Measurements from ENCODE around the gene ZMYND10.

ZMYND10 gene

DNA sequence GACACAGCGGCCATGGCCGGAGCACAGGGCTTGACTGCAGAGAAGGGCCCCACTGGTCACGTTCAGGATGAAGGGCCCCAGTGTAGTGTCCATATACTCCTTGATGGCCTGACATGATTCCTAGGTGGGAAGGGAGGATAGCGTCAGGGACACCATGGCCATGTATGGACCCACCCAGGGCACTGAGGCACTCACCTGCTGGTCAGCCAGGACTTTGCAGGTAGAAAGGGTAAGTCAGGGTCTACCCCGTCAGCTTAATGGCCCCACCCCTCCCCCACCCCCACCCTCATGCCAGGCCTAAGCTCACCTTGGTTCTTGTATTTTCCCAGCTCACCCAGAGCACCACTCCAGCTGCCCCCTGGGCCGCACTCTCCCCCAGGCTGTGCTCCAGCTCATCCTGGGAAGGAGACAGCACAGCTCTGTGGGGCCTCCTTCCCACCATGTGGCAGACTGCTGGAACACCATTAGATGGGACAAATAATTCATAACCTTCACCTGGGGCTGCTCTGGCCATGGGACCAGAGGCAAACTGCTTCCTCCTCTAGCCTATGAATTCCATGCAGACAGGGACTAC is 44.8 kb downstream of the ZMYND10 start:
- no peak for DNase-seq

DNA sequence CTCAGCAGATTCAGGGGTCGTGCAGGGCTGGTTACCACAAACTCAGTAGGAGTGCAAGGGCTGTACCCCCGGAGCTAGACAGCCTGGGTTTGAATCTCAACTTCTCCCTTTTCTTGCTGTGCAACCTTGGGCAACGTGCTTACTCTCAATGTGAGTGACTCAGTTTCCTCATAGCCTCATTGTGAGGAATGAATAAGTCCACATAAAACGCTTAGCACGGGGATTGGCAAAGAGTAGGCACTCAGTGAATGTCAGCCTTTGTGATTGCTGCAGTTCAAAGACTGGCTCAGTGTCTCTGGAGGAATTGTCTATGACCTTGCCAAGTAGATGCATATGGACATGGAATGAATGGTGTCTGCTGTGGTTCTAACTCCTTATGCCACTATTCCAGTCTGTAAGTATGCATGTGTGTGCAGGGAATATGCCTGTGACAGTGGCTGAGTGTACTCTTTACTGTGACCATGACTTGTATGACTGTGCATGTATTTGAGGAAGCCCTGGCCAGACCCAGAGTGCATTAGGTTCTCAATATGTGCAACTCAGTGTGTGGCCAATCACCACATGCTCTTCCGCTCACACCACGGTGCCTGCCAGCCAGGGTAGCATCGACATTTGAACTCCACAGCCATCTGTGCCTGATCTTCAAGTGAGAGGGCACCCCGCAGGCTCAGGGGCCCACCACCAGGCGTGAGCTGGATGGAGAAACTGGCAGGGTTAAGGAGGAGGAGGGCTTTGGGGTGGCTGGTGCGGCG is 45.4 kb downstream of the ZMYND10 start:
- DNase-seq: peak; percentile 18

DNA sequence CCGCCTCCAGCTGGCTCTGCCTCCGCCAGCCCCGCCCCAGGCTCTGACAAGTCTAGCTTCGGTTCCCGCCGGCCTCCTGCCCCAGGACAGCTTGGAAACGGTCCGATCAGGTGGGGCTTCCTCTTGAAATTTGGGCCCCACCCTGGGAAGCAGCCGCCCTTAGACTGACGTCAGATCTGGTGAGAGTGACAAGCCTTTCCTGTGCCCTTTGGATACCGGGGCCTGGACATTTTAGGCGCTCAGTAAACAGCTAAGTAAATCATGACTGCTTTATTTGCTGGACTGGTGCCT is 45.9 kb downstream of the ZMYND10 start:
- DNase-seq: no peak

DNA sequence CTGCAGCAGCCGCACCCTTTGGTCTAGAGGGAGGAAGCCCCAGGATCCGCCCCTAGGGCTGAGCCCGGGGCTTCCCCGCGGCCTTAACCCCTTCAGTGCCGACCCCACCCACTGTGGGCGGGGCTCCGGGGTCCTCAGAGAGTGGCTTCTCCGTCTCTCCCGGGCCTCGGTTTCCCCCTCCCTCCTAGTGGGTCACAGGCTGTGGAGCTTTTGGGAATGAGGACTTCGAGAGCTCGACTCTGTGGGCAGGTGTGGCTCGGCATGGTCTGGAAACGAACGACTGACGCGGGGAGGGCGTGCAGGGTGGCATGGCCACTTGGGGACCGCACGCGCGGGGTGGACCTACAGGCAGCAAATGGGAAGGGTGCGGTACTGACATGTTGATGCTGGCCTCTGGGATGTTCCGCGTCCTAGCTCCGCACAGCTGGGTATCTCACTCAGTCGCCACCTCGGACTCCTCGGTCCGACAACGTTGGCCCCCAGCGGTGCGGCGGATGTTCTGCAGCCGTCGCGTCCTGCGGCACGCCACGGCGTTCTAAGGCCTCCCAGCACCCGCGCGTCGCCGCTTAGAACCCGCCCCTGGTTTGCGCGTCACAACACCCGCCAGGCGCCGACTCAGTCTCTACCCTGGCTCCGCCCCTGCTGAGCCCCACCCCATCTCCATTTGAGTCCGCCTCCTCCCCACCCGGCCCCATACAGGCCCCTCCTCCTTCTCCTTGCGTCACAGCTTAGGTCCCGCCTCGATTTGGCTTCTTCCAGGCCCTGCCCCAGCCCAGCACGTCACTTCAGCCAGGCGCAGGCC is 46.5 kb downstream of the ZMYND10 start, which contains the start of the genes HYAL3 and NAA80:
TSS of gene HYAL3 (minus strand) at position 570 of the 802 bp plus-strand sequence. CDS start 3,803 bp downstream, outside the sequence.
TSS of gene NAA80 (minus strand) at position 570 of the 802 bp plus-strand sequence. CDS start 1,942 bp downstream, outside the sequence.
- peak; percentile 96 for DNase-seq

DNA sequence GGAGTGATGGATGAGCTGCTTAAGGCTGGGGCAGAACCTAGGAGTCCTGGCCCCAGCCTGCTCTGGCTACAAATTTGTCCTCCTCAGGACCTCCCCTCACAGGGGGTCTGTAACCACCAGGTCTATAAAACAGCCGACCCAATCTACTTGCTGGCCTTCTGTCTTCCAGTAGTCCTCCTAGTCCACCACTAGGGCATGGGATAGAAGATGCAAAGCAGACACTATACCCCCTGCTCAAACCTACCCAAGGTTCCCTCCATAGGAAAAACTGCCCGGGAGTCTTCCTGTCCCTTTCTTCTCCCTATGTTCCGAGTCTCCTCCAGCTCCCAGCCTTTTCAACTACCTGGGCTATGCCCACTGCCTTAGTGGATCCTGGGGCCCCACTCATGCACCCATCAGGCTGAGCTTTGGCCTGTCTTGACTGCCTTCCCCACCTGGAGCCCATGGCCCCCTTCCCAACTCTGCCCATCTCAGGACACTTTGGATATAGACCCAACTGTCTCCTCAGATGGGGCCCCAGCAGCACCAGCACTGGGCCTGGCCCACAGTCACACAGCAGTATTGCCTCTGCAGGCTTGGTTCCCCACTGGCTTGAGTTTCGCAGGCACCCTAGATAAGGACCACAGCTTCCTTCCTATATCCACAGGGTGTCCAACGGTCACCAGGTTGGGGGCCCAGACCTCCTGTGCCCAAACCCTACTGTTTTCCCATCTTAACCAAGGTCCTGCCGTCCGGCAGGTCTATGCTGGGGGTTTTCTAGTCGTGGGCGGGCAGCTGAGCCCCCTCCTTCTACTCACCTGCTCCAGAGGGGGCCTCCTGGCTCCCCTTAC is 47.4 kb downstream of the ZMYND10 start:
- no peak for DNase-seq

DNA sequence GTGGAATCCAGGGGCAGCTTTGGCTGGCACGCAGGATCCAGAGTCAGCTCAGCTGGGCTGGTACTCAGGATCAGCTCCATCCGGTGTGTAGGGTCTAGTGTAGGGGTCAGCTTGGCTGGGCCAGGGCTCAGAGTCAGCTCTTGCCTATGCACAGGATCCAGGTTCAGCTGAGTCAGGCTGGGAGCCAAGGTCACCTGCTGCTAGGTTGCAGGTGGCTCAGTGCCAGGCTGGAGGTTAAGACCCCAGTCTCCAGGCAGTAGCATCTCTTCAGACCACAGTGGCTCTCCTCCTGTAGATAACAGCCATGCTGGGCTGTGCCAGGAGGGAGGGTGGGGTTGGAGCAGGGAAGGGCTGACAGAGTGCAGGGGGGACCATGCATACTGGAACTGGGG is 48.2 kb downstream of the ZMYND10 start:
- DNase-seq: no peak

DNA sequence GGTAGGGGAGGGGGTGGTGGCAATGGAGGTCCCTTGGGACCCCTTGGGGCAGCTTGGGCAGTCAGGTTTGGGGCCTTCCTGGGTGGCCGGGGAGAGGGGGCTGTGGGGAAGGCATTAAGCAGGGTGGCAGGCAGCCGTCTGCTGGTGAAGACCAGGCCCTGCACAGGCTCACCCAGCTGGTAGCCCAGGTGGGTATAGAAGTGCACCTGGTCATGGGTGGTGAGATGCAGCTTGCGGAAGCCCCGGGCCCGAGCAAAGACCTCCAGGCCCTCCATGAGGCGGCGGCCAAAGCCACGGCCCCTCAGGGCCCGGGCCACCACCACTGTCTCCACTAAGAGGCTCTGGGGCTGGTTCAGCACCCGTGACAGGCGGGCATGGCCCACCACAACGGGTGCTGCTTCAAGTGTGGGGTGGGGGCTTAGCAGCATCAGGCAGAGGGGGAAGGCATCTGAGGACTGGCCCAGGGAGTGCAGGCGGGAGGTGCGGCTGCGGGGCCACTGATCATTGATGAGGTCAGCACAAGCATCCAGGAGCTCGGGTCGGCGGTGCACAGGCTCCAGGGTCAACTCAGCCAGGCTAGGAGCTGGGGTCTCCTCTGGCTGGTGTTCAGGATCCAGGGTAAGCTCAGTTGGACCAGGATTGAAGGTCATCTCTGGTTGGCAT is 48.7 kb downstream of the ZMYND10 start:
- no peak for DNase-seq

DNA sequence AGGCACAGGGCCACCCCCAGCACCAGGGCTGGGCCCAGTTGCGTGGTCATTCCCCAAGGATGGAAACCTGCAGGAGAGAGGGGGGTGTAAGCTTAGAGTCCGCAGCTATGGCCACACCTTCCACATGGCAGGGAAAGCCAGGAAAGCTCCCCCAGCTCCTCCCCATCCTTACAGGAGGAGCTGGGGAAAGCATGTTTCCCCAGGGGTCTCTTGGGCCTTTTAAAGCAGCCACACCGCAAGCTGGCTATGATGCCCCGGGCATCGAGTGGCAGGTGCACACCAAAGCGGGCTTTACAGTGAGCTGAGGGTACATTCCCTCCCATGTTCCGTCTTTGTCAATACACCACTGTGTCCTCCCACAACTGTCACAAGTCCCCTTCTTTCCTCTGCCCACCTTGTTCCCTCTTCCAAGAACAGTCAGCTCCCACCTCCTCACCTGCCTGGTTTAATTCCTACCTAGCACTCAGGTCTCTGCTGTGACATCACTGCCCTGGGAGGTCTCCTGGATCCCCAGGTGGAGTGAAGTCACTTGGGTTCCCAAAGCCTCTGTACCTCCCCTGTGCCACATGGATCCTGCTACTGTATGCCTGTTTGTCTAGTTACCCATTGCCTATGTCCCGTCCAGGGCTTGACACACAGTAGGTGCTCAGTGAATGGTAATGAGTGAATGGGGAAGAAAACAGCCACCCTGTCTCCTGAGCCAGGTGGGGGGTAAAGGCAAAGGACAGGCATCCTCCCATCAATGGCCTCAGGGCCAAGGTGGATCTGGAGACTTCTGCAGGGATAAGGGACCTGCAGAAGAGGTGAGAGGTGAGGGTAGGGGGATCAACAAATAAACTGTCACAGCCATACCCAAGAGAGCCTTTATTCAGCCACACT is 49.7 kb downstream of the ZMYND10 start:
- no peak for DNase-seq

DNA sequence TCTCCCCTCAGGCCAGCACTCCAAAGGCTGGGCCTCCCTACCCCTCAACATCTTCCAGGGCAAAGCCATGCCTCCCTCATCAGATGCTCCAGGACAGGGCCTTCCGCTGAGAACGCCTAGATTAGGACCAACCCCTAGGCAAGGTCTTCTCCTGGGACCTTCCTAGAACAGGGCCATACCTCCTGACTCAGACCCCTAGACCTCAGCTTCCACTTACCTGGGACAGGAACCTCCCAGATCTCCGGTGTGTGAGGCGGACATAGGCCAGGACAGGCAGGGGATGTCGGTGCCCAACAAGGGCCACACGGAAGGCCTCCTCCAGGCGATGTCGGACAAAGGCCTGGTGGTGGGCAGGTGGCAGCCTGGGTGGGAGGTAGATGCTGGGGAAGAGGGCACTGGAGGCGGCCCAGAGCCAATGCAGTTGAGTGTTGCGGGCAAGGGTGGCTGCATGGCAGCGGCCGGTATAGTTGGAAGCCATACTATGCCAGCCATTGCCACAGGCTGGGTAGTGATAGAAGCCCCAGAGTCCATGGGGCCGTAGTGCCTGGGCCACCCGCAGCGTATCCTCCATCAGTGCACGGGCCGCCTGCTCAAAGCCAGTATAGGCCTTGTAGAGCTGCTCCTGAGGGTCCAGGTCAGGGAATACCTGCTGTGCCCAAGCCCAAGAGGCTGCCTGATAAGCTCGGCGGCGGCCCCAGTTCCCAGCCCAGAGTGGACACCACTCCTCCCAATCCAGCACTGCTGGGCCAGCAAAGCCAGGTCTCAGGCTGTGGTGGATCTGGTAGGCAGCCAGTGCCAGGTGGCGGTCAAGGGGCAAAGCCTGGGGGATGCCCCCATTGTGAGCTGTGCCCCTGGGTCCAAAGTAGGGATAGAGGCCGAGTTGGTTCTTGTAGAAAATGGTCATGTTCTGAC is 50.8 kb downstream of the ZMYND10 start:
- DNase-seq: no peak

DNA sequence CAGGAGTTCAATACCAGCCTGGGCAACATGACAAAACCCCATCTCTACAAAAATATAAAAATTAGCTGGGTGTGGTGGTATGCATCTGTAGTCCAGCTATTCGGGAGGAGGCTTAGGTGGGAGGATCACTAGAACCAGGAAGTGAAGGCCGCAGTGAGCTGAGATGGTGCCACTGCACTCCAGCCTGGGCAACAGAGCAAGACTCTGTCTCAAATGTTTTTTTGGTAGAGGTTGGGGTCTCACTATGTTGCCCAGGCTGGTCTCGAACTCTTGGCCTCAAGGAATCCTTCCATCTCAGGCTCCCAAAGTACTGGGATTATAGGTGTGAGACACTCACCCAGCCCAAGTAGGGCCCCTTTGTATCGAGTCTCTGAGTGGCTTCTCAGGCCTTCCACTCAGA is 51.4 kb downstream of the ZMYND10 start:
- DNase-seq: no peak

DNA sequence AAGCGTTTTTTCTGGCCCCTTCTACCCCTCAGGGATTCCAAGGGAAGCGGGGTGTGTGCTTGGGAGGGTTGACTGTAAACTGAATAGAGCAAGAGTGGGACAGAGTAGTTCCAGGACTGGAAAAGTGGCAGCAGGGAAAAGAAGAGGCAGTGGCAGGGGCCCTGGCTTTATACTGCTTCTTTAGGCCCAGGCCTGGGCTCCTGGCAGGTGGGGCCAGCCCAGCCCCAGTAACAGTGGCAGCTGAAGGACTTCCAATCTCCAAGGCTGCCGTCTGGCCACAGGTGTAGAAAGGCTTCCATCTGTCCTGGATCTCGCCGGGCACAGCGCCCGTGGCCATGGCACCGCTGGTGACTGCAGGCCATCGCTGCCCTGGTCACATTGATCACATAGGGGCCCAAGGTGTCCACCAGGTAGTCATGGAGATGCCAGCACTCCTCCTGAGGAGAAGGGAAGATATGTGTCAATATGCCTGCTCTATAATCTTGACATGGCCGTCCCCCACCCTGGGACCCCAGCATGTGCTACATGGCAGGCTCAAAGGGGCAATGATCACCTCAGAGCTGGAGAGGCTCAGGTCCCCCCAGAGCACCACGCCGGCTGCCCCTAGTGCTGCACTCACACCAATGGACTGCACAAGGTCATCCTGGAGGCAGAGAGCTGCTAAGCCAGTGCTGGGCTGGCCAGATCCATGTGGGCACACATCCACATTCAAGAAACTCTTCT is 52.3 kb downstream of the ZMYND10 start:
- no peak for DNase-seq

DNA sequence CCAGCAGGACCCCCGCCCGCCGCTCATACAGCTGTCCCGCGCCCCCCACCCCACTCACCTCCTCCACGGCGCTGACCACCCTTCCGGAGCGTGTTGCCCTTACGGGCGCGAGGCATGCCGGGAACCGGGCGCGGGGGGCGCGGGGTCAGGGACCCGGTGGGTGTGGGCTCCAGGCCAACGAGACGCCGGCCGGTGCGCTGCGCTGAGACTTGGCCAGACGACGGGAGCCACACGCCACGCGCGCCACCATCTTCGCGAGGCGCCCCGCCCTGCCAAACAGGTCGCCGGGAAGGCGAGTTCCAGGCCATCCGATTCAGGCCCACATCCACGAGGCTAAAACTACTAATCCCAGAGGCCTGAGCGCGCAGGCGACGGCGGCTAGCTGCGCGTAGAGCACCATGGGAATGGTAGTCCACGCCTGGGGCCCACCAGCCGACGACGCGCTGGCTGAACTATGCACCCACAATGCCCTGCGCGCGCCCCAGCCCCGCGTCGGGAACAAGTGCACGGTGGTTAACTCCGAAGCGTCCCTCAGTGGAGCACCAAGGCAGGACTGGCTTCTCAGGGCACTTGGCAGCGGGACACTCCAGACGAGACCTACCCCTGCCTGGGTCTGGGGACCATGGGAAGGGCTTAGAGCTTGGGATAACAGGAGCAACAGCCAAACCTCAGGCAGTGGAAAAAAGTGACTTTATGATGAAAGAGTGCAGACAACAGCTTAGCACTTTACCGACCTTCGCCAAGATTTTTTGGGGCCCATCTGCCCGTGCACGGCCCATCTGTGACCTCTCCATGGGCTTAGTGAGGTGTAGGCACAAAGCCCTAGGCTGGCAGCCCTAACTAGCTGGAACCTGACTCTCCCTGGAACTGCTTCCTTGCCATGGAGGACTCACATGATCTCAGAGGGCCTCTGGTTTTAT is 53.1 kb downstream of the ZMYND10 start, which contains the start of gene IFRD2:
TSS of gene IFRD2 (minus strand) at position 271 of the 920 bp plus-strand sequence. CDS start at position 116, 155 bp downstream.
- DNase-seq: peak; percentile 91

Measured in NCI-H446 treated with DMSO at 0.1 percent for 48 hours (cell line).